ENCODE data around the gene MOB4.
A peak's percentile ranks its signal among the peaks of the same experiment; 100 is the strongest.

MOB4 gene

DNA sequence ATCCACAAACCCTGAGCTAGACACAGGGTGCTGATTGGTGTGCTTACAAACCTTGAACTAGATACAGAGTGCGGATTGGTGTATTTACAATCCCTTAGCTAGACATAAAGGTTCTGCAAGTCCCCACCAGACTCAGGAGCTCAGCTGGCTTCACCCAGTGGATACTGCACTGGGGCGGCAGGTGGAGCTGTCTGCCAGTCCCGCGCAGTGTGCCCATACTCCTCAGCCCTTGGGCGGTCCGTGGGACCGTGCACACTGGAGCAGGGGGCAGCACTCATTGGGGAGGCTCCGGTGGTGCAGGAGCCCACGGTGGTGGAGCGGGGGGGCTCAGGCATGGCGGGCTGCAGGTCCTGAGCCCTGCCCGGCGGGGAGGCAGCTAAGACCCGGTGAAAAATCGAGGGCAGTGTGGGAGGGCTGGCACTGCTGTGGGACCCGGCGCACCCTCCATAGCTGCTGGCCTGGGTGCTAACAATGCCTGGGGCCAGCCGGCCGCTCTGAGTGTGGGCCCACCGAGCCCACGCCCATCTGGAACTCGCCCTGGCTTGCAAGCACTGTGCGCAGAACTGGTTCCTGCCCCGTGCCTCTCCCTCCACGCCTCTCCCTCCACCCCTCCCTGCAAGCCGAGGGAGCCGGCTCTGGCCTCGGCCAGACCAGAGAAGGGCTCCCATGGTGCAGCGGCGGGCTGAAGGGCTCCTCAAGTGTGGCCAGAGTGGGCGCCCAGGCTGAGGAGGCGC lies 75.6 kb downstream of the MOB4 start:
- no peak for DNase-seq (ENCODE audit: low read depth, low spot score)
- Histone ChIP-seq H3K27me3 (ENCODE audit: insufficient read depth, insufficient read length) (no peaks in the 10 kb centered on the region), H3K36me3 (ENCODE audit: insufficient read depth, insufficient read length, low read length) (no peaks in the 10 kb centered on the region), H3K9ac (ENCODE audit: insufficient read length, low read depth) (no peak overlapping the region), H3K4me1 (ENCODE audit: insufficient read depth, insufficient read length) (no peaks in the 10 kb centered on the region), H3K9me3 (ENCODE audit: insufficient read depth, low read length) (peaks cover 16% of the 10 kb centered on the region; the same call in 1 of the 2 replicates), H3K4me3 (ENCODE audit: insufficient read length, low read depth) (no peak overlapping the region)
- no peak for TF ChIP-seq ZNF274 (IDR thresholded peaks at IDR 0.05; ENCODE audit: low read depth, low read length)
- TF ChIP-seq SUZ12 (IDR thresholded peaks at IDR 0.05; ENCODE audit: extremely low read depth, insufficient read depth, insufficient read length) = no peak
- no peak for TF ChIP-seq YY1 (IDR thresholded peaks at IDR 0.05; ENCODE audit: insufficient read depth, insufficient read length)

DNA sequence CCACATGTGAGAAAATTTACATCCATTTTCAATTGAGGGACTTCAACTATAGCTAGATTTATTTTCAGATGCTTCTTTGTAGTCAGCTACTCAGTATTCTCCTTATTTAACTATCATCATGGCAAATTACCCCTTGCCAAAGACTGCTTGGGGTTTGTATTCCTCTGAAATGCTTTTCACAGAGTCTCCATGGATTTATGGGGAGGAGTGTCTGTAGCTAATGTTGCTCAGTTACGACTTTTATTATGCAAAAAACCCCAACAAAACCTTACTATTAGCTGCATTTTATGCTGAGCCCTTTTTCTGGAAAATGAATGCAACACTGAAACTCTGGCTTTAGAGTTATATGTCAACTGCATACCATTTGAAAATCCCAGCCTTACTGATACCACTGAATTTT lies 80.9 kb downstream of the MOB4 start:
- Histone ChIP-seq H3K36me3 (ENCODE audit: insufficient read depth, insufficient read length, low read length) (no peaks in the 10 kb centered on the region), H3K4me3 (ENCODE audit: insufficient read length, low read depth) (no peak overlapping the region), H3K9me3 (ENCODE audit: insufficient read depth, low read length) (peaks cover 2% of the 10 kb centered on the region; the same call in 1 of the 2 replicates), H3K27me3 (ENCODE audit: insufficient read depth, insufficient read length) (no peaks in the 10 kb centered on the region), H3K9ac (ENCODE audit: insufficient read length, low read depth) (no peak overlapping the region), H3K4me1 (ENCODE audit: insufficient read depth, insufficient read length) (no peaks in the 10 kb centered on the region)
- no peak for TF ChIP-seq YY1 (IDR thresholded peaks at IDR 0.05; ENCODE audit: insufficient read depth, insufficient read length)
- TF ChIP-seq SUZ12 (IDR thresholded peaks at IDR 0.05; ENCODE audit: extremely low read depth, insufficient read depth, insufficient read length) = no peak
- no peak for TF ChIP-seq ZNF274 (IDR thresholded peaks at IDR 0.05; ENCODE audit: low read depth, low read length)
- DNase-seq (ENCODE audit: low read depth, low spot score) = no peak

DNA sequence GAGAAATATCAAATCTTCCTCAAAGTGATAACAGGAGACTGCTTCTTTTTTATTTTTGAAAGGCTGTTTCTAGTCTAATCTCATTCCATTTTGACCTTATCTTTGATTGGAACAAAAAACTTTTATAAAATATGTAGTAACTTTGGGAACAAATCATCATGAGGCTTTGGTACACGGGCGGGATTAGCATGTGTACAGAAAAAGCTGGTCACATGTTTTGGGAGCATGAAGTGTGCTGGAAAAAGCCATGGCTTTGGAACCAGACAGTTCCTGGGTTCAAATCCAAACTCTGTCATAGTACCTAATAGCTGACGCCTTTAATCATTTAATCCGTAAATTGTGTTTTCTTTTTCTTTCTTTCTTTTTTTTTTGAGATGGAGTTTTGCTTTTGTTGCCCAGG lies 81.3 kb downstream of the MOB4 start:
- Histone ChIP-seq H3K27me3 (ENCODE audit: insufficient read depth, insufficient read length) (no peaks in the 10 kb centered on the region), H3K4me1 (ENCODE audit: insufficient read depth, insufficient read length) (no peaks in the 10 kb centered on the region), H3K4me3 (ENCODE audit: insufficient read length, low read depth) (no peak overlapping the region), H3K9ac (ENCODE audit: insufficient read length, low read depth) (no peak overlapping the region), H3K9me3 (ENCODE audit: insufficient read depth, low read length) (no peaks in the 10 kb centered on the region), H3K36me3 (ENCODE audit: insufficient read depth, insufficient read length, low read length) (no peaks in the 10 kb centered on the region)
- DNase-seq (ENCODE audit: low read depth, low spot score) = no peak
- TF ChIP-seq ZNF274 (IDR thresholded peaks at IDR 0.05; ENCODE audit: low read depth, low read length) = no peak
- no peak for TF ChIP-seq YY1 (IDR thresholded peaks at IDR 0.05; ENCODE audit: insufficient read depth, insufficient read length)
- TF ChIP-seq SUZ12 (IDR thresholded peaks at IDR 0.05; ENCODE audit: extremely low read depth, insufficient read depth, insufficient read length) = no peak

DNA sequence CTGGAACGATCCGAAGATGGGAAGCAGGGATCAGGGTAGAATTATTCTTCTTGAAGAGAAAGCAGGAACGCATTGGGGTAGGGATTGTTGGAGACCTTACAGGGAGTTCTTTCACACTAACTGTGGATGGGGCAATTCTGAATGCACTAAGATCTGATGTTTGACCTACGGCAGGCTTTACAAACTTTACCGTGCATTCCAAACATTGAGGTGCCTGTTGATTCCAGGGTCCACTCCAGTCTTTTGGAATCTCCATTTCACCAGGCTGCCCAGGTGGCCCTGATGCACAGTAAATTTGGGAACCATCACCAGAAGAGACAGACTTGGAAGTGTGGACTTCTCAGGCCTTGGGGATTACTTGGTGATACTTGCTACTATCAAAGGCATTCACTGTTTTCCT lies 82.6 kb downstream of the MOB4 start:
- H3K4me1 ChIP-seq (ENCODE audit: insufficient read depth, insufficient read length) = no peaks in the 10 kb centered on the region
- H3K9me3 ChIP-seq (ENCODE audit: insufficient read depth, low read length) = no peaks in the 10 kb centered on the region
- no peaks in the 10 kb centered on the region for H3K27me3 ChIP-seq (ENCODE audit: insufficient read depth, insufficient read length)
- H3K9ac ChIP-seq (ENCODE audit: insufficient read length, low read depth) = no peak overlapping the region
- TF ChIP-seq ZNF274 (IDR thresholded peaks at IDR 0.05; ENCODE audit: low read depth, low read length) (no peak), YY1 (IDR thresholded peaks at IDR 0.05; ENCODE audit: insufficient read depth, insufficient read length) (no peak), SUZ12 (IDR thresholded peaks at IDR 0.05; ENCODE audit: extremely low read depth, insufficient read depth, insufficient read length) (no peak)
- DNase-seq (ENCODE audit: low read depth, low spot score) = no peak
- no peak overlapping the region for H3K4me3 ChIP-seq (ENCODE audit: insufficient read length, low read depth)
- H3K36me3 ChIP-seq (ENCODE audit: insufficient read depth, insufficient read length, low read length) = no peaks in the 10 kb centered on the region

DNA sequence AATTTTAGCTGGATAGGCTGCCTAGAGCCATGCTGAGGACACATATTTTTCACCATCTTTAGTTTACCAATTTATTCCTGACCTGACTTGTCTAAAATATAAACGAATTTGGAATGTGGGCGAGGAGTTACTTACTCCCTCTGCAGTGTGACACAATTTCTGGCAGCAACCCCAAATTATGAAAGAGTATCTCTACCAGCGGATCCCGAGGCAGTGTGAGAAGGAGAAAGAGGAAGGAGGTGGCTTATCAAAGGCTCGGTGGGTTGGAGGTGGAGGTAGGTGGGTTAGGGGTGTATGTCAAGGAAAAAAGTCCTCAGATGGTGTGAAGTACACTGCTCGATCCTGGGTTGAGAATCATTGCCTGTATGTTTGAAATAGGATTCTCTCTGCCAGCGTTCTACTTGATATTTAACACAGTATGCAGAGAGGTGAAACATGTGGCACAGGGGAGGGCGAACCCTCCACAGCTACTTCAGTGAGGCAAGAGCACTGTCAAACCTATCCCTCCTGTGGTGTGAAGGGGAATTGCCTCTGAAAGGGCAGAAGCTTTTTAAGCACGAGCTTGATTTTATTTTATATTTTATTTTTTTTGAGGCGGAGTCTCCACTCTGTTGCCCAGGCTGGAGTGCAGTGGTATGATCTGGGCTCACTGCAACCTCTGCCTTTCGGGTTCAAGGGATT lies 83.6 kb downstream of the MOB4 start:
- DNase-seq (ENCODE audit: low read depth, low spot score) = peak; percentile 35

DNA sequence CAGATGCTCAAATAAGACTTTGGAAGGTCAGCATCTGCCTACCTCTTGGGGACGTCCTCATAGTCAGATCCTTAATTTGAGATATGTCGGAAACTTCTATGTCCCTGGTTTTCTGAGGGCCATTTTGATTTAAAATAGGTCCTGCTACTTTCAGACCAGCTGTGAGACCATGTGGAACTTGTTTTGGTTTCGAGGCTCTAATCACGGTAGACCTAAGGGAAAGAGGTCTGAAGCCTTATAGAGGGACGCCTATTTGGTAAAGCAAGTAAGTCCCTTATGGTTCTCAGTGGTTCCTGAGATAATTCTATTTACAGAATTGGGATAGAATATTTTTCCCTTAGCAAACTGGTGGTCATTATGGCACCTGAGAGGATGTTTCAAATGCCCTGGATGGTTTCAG lies 84.4 kb downstream of the MOB4 start:
- Histone ChIP-seq H3K4me1 (ENCODE audit: insufficient read depth, insufficient read length) (no peaks in the 10 kb centered on the region), H3K27me3 (ENCODE audit: insufficient read depth, insufficient read length) (no peaks in the 10 kb centered on the region), H3K9ac (ENCODE audit: insufficient read length, low read depth) (no peak overlapping the region), H3K4me3 (ENCODE audit: insufficient read length, low read depth) (no peak overlapping the region), H3K36me3 (ENCODE audit: insufficient read depth, insufficient read length, low read length) (no peaks in the 10 kb centered on the region), H3K9me3 (ENCODE audit: insufficient read depth, low read length) (no peaks in the 10 kb centered on the region)
- DNase-seq (ENCODE audit: low read depth, low spot score) = no peak
- TF ChIP-seq YY1 (IDR thresholded peaks at IDR 0.05; ENCODE audit: insufficient read depth, insufficient read length) (no peak), SUZ12 (IDR thresholded peaks at IDR 0.05; ENCODE audit: extremely low read depth, insufficient read depth, insufficient read length) (no peak), ZNF274 (IDR thresholded peaks at IDR 0.05; ENCODE audit: low read depth, low read length) (no peak)

More for the DNA sequence above, 83.6 kb downstream of the MOB4 start:
- no peaks in the 10 kb centered on the region for H3K9me3 ChIP-seq (ENCODE audit: insufficient read depth, low read length)
- TF ChIP-seq SUZ12 (IDR thresholded peaks at IDR 0.05; ENCODE audit: extremely low read depth, insufficient read depth, insufficient read length) = no peak
- no peak for TF ChIP-seq YY1 (IDR thresholded peaks at IDR 0.05; ENCODE audit: insufficient read depth, insufficient read length)
- TF ChIP-seq ZNF274 (IDR thresholded peaks at IDR 0.05; ENCODE audit: low read depth, low read length) = no peak
- H3K27me3 ChIP-seq (ENCODE audit: insufficient read depth, insufficient read length) = no peaks in the 10 kb centered on the region
- no peak overlapping the region for H3K9ac ChIP-seq (ENCODE audit: insufficient read length, low read depth)
- H3K4me3 ChIP-seq (ENCODE audit: insufficient read length, low read depth) = no peak overlapping the region
- no peaks in the 10 kb centered on the region for H3K36me3 ChIP-seq (ENCODE audit: insufficient read depth, insufficient read length, low read length)
- H3K4me1 ChIP-seq (ENCODE audit: insufficient read depth, insufficient read length) = no peaks in the 10 kb centered on the region

DNA sequence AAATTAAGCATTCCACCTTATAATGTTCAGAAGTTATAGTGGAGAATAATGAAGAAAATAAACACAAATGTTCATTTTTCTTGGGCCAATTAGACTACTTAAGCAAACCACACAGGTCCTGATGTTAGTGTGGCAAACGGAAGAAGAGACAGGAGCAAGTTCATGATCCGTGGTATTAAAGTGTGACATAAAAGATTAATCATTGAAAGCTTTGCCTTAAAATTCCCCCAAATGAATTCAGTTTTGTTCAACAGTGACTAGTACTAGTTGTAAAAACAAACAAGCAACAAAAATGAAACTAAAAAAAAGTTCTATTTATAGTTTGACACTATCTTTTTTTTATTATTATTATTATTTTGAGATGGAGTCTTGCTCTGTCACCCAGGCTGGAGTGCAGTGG lies 85.9 kb downstream of the MOB4 start:
- DNase-seq (ENCODE audit: low read depth, low spot score) = no peak
- Histone ChIP-seq H3K9ac (ENCODE audit: insufficient read length, low read depth) (no peak overlapping the region), H3K4me3 (ENCODE audit: insufficient read length, low read depth) (no peak overlapping the region), H3K27me3 (ENCODE audit: insufficient read depth, insufficient read length) (no peaks in the 10 kb centered on the region), H3K4me1 (ENCODE audit: insufficient read depth, insufficient read length) (no peaks in the 10 kb centered on the region), H3K36me3 (ENCODE audit: insufficient read depth, insufficient read length, low read length) (no peaks in the 10 kb centered on the region), H3K9me3 (ENCODE audit: insufficient read depth, low read length) (no peaks in the 10 kb centered on the region)
- TF ChIP-seq SUZ12 (IDR thresholded peaks at IDR 0.05; ENCODE audit: extremely low read depth, insufficient read depth, insufficient read length) (no peak), YY1 (IDR thresholded peaks at IDR 0.05; ENCODE audit: insufficient read depth, insufficient read length) (no peak), ZNF274 (IDR thresholded peaks at IDR 0.05; ENCODE audit: low read depth, low read length) (no peak)

All from NT2/D1 (cell line).